ENCODE measurements around the gene RIMBP2. TPM values are rescaled to one million over a fixed set of nuclear protein-coding genes. Genes with fewer than 3 reads are reported as not detected.
"Not testable (repeated sequence)": the region's sequence is repeated elsewhere in the genome, so short reads cannot be mapped to it uniquely, and the experiment has no call there.

The RIMBP2 gene
- total RNA-seq, 1 donor from 2014 or later, result not detected

- not testable (repeated sequence) for DNase-seq (ENCODE audit: extremely low read depth, low read depth, low spot score)
Measured at GRCh38 chr12:130738403-130738802, 22.3 kb upstream of the RIMBP2 start.

GRCh38 chr12:130737731-130738130, 21.6 kb upstream of the RIMBP2 start:
- no peak for DNase-seq (ENCODE audit: extremely low read depth, low read depth, low spot score)

GRCh38 chr12:130729344-130729743, 13.2 kb upstream of the RIMBP2 start:
- DNase-seq (ENCODE audit: extremely low read depth, low read depth, low spot score), result no peak

GRCh38 chr12:130728158-130729058, 12.3 kb upstream of the RIMBP2 start:
- DNase-seq (ENCODE audit: extremely low read depth, low read depth, low spot score), result no peak

- DNase-seq (ENCODE audit: extremely low read depth, low read depth, low spot score), result no peak
Measured at GRCh38 chr12:130719263-130719859, 3.3 kb upstream of the RIMBP2 start.

- DNase-seq (ENCODE audit: extremely low read depth, low read depth, low spot score), result no peak
Measured at GRCh38 chr12:130717752-130718151, 1.7 kb upstream of the RIMBP2 start.

GRCh38 chr12:130716969-130717366, 869 bp upstream of the RIMBP2 start:
- DNase-seq (ENCODE audit: extremely low read depth, low read depth, low spot score), result no peak

GRCh38 chr12:130715150-130715997, 725 bp downstream of the RIMBP2 start:
- no peak for DNase-seq (ENCODE audit: extremely low read depth, low read depth, low spot score)

- DNase-seq (ENCODE audit: extremely low read depth, low read depth, low spot score), result no peak
Measured at GRCh38 chr12:130714591-130715149, 1.4 kb downstream of the RIMBP2 start.

GRCh38 chr12:130714091-130714590, 2.0 kb downstream of the RIMBP2 start:
- no peak for DNase-seq (ENCODE audit: extremely low read depth, low read depth, low spot score)

GRCh38 chr12:130713581-130713991, 2.5 kb downstream of the RIMBP2 start:
- no peak for DNase-seq (ENCODE audit: extremely low read depth, low read depth, low spot score)

- no peak for DNase-seq (ENCODE audit: extremely low read depth, low read depth, low spot score)
Measured at GRCh38 chr12:130712346-130713065, 3.6 kb downstream of the RIMBP2 start.

GRCh38 chr12:130711756-130712155, 4.3 kb downstream of the RIMBP2 start:
- DNase-seq (ENCODE audit: extremely low read depth, low read depth, low spot score), result no peak

GRCh38 chr12:130710733-130711080, 5.4 kb downstream of the RIMBP2 start:
- no peak for DNase-seq (ENCODE audit: extremely low read depth, low read depth, low spot score)

- DNase-seq (ENCODE audit: extremely low read depth, low read depth, low spot score), result no peak
Measured at GRCh38 chr12:130709971-130710732, 5.9 kb downstream of the RIMBP2 start.

- DNase-seq (ENCODE audit: extremely low read depth, low read depth, low spot score), result no peak
Measured at GRCh38 chr12:130709151-130709970, 6.7 kb downstream of the RIMBP2 start.

- no peak for DNase-seq (ENCODE audit: extremely low read depth, low read depth, low spot score)
Measured at GRCh38 chr12:130708648-130709047, 7.5 kb downstream of the RIMBP2 start.

- no peak for DNase-seq (ENCODE audit: extremely low read depth, low read depth, low spot score)
Measured at GRCh38 chr12:130707571-130707891, 8.6 kb downstream of the RIMBP2 start.

Data from glomerular endothelial cell (primary cell).